NCI-H1092 treated with DMSO at 0.1 percent for 48 hours (cell line): ENCODE data around the gene FOSB.
"Not testable (repeated sequence)": the region's sequence is repeated elsewhere in the genome, so short reads cannot be mapped to it uniquely, and the experiment has no call there.

Source experiments
- DNase-seq: peaks from one replicate; lab custom pipeline; 2025; lab: John Stamatoyannopoulos, UW

FOSB gene

GRCh38 chr19:45506246-45506988 is 38.6 kb downstream of the FOSB start:
- peak; percentile 65 for DNase-seq

- peak; percentile 31 for DNase-seq
Observed at GRCh38 chr19:45506989-45507871, 39.4 kb downstream of the FOSB start, which contains the start of gene VASP. TSS of gene VASP (plus strand) at chr19:45507479. CDS start at chr19:45507772, 293 bp downstream.

- DNase-seq: no peak
Observed at GRCh38 chr19:45507872-45508416, 40.1 kb downstream of the FOSB start.

- DNase-seq: no peak
Observed at GRCh38 chr19:45508417-45508860, 40.6 kb downstream of the FOSB start.

GRCh38 chr19:45508861-45509691 is 41.3 kb downstream of the FOSB start:
- no peak for DNase-seq

DNA sequence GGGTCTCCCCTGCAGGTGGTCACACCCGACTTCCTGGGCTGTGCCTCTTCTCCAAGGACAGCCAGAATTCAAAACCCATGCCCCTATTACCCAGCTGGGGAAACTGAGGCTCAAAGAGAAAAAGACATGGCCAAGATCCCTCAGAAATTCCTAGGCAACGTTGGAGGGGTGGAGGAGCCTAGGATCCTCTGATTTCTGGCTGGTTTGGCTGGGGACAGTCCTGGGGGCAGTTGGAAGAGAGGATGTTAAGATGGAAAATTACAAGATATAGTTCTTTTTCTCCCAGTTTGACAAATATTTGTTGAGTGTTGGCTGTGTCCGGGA is 41.9 kb downstream of the FOSB start:
- no peak for DNase-seq

- DNase-seq: not testable (repeated sequence)
Observed at GRCh38 chr19:45510352-45510751, 42.6 kb downstream of the FOSB start.

DNA sequence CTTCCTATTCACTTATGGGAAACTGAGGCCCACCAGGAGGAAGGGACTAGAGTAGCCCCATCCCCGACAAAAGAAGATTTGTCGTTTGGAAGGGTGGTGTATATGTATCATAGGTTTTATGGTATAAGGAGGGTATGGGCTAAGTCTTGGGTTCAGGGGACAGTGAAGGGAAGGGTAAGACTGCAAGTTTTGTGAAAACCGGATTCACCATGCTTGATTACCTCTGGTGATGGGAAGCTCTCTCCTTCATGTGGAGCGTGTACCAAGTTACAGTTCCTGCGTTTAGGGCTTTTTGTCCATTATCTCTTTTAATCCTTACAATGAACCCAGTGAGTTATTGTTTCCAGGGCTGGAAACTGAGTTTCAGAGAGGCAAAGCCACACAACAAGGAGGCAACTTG is 43.3 kb downstream of the FOSB start:
- DNase-seq: no peak

DNA sequence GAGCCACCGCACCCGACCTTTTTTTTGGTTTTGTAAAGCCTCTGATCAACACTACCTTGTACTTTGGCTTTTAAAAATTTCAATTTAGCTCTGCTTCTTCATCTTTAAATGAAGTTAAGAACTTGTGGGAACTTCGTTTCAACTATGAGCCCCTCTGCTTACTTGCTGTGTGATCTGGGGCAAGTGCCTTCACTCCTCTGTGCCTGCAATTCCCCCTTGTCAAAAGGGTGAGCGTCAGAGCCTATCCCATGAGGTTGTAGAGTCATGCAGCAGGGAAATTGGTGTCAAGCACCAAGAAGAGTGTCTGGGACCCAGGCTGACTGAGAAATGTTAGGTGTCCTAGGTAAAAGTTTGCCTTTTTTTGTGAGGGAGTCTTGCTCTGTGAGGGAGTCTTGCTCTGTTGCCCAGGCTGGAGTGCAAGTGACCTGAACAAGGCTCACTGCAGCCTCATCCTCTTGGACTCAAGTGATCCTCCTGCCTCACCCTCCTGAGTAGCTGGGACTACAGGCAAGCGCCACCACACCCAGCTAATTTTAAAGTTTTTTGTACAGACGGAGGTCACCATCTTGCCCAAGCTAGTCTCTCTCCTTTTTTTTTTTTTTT is 45.2 kb downstream of the FOSB start:
- DNase-seq: no peak

GRCh38 chr19:45514376-45515051 is 46.7 kb downstream of the FOSB start:
- no peak for DNase-seq

GRCh38 chr19:45515081-45515624 is 47.4 kb downstream of the FOSB start:
- no peak for DNase-seq

- DNase-seq: no peak
Observed at GRCh38 chr19:45515807-45516401, 48.1 kb downstream of the FOSB start.

GRCh38 chr19:45517238-45517637 is 49.4 kb downstream of the FOSB start:
- no peak for DNase-seq

DNA sequence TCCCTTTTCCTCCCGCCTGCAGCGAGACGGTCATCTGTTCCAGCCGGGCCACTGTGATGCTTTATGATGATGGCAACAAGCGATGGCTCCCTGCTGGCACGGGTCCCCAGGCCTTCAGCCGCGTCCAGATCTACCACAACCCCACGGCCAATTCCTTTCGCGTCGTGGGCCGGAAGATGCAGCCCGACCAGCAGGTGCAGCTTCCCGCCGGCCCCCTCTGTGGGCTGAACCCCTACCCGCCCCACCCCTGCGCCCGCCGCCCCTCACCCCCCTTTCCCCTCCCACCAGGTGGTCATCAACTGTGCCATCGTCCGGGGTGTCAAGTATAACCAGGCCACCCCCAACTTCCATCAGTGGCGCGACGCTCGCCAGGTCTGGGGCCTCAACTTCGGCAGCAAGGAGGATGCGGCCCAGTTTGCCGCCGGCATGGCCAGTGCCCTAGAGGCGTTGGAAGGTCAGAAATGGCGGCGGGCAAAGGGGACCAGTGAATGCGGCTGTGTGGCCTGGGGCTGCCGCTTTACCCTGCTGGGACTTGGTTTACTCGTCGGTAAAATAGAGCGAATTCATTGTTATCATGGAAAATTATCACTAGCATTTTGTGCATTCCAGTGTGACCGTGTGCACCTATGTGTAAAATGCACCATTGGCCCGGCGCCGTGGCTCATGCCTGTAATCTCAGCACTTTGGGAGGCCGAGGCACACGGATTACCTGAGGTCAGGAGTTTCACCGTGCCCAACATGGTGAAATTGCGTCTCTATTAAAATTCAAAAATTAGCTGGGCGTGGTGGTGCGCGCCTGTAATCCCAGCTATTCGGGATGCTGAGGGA is 50.1 kb downstream of the FOSB start:
- no peak for DNase-seq

DNA sequence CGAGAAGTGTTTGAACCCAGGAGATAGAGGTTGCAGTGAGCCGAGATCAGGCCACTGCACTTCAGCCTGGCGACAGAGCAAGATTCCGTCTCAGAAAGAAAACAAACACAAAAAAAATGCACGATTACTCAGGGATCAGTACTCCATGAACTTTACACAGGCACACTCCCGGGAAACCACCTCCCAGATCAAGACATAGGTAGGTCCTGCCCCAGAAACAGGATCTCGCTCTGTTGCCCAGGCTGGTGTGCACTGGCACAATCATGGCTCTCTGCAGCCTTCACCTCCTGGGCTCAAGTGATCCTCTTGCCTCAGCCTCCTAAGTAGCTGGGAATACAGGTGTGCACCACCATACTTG is 50.7 kb downstream of the FOSB start:
- no peak for DNase-seq

GRCh38 chr19:45522010-45522941 is 54.5 kb downstream of the FOSB start:
- no peak for DNase-seq

GRCh38 chr19:45523642-45524256 is 56.0 kb downstream of the FOSB start:
- DNase-seq: peak; percentile 80

DNA sequence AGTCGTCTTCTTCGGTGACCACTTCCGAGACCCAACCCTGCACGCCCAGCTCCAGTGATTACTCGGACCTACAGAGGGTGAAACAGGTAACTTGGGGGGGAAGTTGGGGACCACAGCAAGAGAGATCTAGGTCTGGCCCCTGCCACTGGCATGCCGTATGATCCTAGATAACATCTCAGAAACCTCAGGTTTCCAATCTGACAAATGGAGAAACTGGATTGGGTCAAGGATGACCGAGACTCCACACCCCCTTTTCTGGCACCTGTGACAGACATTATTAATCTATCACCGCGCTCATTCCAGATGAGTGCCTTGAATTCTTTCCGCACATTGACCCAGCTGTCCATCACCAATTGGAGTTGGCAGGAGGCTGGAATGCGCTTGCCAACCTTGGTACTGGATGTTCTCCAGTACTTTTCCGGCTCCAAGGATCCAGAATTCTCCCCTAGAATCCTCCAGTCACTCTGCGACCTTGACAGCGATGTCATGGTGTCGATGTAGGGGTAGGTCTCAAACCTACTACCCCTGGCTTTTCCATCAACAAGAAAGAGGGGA is 56.9 kb downstream of the FOSB start:
- no peak for DNase-seq
